GM15510 (cell line): Measurements from ENCODE around the gene PGLYRP3.

Source experiments
- POLR2A ChIP-seq: IDR thresholded peaks from 3 replicates; pipeline ENCODE4 v1.6.1; 2011; ENCODE audit warnings: borderline replicate concordance; ENCODE audit not compliant: insufficient read length; ENCODE audit errors: extremely low read depth

PGLYRP3 gene

GRCh38 chr1:153253693-153254092 lies 59.1 kb downstream of the PGLYRP3 start:
- TF ChIP-seq POLR2A: no peak

- TF ChIP-seq POLR2A: no peak
These were observed 59.7 kb downstream of the PGLYRP3 start for GRCh38 chr1:153253076-153253475.

- TF ChIP-seq POLR2A: no peak
These were observed 60.8 kb downstream of the PGLYRP3 start for GRCh38 chr1:153251988-153252387.

GRCh38 chr1:153251562-153251961 lies 61.2 kb downstream of the PGLYRP3 start:
- TF ChIP-seq POLR2A: no peak

- TF ChIP-seq POLR2A: no peak
These were observed 61.7 kb downstream of the PGLYRP3 start for GRCh38 chr1:153251087-153251486.

GRCh38 chr1:153250166-153250565 lies 62.6 kb downstream of the PGLYRP3 start:
- no peak for TF ChIP-seq POLR2A

GRCh38 chr1:153248176-153248879 lies 64.4 kb downstream of the PGLYRP3 start:
- TF ChIP-seq POLR2A: no peak
